NCI-H510A (cell line): Measurements from ENCODE around the gene POU6F1.
"Not testable (repeated sequence)": the region's sequence is repeated elsewhere in the genome, so short reads cannot be mapped to it uniquely, and the experiment has no call there.

Experiments
- DNase-seq: peaks from one replicate; lab custom pipeline; 2025; lab: John Stamatoyannopoulos, UW

The POU6F1 gene

DNA sequence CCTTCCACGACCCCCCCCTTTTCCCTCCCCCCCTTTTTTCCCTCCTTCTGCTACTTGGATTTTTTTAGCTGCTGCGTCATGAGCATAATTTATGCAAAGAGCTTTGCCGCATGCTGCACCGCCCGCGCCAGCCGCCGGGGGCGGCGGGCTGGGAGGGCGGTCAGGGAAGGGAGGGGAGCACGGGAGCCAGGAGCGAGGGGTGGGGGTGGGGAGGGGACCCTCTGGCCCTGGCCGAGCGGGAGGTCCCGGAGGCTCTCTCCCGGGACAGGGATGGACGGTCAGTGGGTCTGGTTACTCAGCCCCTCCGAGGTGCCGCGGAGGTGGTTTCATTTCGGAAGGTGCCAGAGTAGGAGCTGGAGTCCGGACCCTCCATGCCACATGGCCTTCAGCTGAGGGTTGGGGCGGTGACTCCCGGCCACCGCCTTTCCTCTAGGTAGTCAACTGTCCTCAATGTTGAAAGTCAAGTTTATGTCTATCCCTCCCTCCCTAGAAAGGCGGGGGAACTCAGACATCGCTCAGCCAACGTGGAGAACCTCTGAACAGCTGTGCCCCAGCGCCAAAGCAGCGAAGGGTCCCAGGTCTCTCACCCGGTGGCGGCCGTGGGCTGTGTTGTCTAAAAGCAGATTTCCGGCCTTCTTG, at the start of gene POU6F1:
Gene POU6F1, minus strand, starts transcription at position 95 of the 639 bp plus-strand sequence. CDS start 11,226 bp downstream, outside the sequence.
- DNase-seq: peak; percentile 66

DNA sequence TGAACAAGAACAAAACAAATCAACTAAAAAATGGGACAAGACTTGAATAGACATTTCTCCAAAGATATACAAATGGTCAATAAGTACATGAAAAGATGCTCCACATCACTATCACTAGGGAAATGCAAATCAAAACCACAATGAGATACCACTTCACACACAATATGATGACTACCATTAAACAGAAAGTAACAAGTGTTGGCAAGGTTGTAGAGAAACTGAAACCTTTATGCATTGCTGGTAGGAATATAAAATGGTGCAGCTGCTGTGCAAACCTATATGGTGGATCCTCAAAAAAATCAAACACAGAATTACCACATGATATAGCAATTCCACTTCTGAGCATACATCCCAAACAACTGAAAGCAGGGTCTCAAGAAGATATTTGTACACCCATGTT, 47.2 kb upstream of the POU6F1 start:
- DNase-seq: no peak

- no peak for DNase-seq
Observed at GRCh38 chr12:51264297-51264696, 46.4 kb upstream of the POU6F1 start.

- DNase-seq: no peak
Observed at GRCh38 chr12:51263341-51263740, 45.5 kb upstream of the POU6F1 start.

- DNase-seq: peak; percentile 19
Observed at GRCh38 chr12:51262758-51263177, 44.9 kb upstream of the POU6F1 start.

DNA sequence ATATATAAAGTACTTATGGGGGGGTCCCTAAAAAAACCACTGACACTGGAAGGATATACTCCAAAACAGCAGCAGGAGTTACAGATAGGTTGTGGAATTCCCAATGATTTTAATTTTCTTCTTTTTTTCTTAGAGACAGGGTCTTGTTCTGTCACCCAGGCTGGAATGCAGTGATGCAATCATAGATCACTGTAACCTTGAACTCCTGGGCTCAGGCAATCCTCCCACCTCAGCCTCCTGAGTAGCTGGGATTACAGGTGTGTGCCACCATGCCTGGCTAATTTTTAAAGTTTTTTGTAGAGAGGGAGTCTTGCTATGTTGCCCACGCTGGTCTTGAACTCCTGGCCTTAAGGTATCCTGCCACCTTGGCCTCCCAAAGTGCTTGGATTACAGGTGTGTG, 41.7 kb upstream of the POU6F1 start:
- DNase-seq: not testable (repeated sequence)

GRCh38 chr12:51254536-51254935, 36.7 kb upstream of the POU6F1 start:
- DNase-seq: no peak

- DNase-seq: no peak
Observed at GRCh38 chr12:51253276-51253675, 35.4 kb upstream of the POU6F1 start.

DNA sequence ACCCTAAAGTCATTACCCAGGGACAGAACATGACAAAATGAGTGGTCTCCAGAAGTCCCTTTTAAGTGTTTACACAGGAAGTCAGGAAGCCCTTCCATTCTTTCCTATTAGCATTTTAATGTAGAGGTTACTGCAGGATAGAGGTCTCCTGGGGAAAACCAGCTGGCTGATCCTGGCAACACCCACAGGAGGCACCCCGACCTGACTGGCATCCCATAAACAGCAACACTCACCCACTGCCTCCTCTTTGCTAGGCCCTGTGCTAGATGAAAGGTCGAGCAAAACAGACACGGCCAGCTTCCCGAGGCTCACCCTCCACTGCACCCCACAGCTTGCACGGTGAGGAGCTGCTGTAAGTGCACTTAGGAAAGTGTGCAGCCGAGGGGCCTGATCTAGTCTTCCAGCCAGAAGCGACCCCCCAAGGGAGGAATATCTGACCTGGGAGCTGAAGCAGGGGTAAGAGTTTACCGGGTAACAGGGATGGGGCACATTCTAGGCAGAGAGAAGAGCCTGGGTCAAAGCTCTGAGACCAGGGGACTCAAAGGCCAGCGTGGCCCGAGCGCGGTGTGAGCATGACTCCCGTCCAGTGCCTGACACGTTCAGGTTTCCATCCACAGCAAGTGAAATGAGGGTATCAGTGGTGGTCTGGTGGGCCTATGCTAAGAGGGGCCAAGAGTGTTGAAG, 29.8 kb upstream of the POU6F1 start:
- no peak for DNase-seq

- DNase-seq: no peak
Observed at GRCh38 chr12:51246254-51246853, 28.5 kb upstream of the POU6F1 start.

- DNase-seq: no peak
Observed at GRCh38 chr12:51245476-51246253, 27.8 kb upstream of the POU6F1 start.

DNA sequence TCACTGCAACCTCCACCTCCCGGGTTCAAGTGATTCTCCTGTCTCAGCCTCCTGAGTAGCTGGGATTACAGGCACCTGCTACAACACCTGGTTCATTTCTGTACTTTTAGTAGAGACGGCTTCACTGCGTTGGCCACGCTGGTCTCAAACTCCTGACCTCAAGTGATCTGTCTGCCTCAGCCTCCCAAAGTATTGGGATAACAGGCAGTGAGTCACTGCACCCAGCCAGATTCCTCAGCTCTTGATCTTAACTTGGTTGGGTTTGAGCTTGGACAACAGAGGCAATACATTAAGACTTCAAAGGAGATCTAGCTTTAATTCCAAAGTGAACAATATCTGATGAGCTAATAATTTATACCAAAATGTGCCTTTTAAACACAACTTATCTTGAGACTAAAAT, 26.4 kb upstream of the POU6F1 start:
- DNase-seq: no peak

- no peak for DNase-seq
Observed at GRCh38 chr12:51242876-51243275, 25.0 kb upstream of the POU6F1 start.

GRCh38 chr12:51242120-51242519, 24.3 kb upstream of the POU6F1 start:
- no peak for DNase-seq

GRCh38 chr12:51240971-51241370, 23.1 kb upstream of the POU6F1 start:
- no peak for DNase-seq

- DNase-seq: peak; percentile 90
Observed at GRCh38 chr12:51238510-51239334, 20.9 kb upstream of the POU6F1 start, which contains the start of gene DAZAP2. Gene DAZAP2, plus strand, starts transcription at chr12:51238826. Its CDS starts 82 bp downstream, at chr12:51238908.

DNA sequence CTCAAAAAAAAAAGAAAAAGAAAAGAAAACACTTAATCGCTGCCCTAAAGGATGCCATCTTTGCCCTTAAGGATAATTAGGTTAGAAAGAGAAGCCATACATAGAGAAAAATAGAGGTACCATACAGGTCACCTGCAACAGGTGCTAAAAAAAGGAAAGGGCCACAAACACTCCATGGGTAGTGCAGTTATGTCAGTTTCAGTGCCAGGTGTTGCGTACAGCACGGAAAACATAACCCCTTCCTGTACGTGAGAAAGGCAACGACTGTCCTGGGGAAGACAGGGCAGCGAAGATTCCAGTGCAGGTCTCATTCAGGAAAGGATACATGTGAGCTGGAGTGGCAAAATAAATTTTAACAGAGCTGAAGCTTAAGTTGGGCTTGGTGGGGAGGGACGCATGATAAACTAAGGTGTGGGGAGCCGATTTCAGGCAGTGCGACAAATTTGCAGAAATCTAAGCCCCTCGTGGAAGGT, 20.2 kb upstream of the POU6F1 start:
- DNase-seq: peak; percentile 17

DNA sequence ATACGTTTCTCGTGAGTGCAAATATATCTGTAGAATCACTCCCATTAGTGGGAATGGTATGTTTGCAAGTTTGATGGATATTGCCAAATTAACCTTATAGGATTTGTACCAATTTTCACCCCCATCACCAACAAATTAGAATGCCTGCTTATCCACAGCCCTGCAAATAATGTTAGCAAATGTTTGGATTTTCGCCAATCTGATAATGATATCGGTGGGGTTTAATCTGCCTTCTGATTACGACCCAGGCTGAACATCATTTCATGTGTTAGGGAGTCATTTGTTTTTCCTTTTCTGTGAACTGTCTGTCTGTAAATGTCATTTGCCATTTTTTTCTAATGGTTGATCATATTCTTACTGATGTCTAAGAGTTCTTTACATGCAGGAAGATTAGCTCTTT, 16.7 kb upstream of the POU6F1 start:
- DNase-seq: no peak

DNA sequence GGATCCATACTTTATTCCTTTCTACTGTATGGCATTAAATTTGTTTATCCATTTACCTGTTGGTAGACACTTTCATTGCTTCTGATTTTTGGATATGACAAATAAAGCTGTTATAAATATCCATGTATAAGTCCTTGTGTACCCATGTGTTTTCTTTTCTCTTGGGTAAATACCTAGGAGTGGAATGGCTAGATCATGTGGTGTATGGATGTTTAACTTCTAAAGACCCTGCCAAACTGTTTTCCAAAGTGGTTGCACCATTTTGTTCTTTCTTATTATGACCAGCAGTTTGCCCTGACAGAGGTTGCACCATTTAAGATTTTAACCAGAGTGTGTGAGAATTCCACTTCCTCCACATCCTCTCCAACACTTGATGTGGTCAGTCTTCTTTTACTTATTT, 14.8 kb upstream of the POU6F1 start:
- no peak for DNase-seq

GRCh38 chr12:51229116-51229809, 11.4 kb upstream of the POU6F1 start:
- no peak for DNase-seq

- DNase-seq: no peak
Observed at GRCh38 chr12:51227962-51228361, 10.1 kb upstream of the POU6F1 start.
